ENCODE measurements around the gene FNBP1L. TPM values are rescaled to one million over a fixed set of nuclear protein-coding genes. Genes with fewer than 3 reads are reported as not detected.
"Not testable (repeated sequence)": the region's sequence is repeated elsewhere in the genome, so short reads cannot be mapped to it uniquely, and the experiment has no call there.

FNBP1L gene
- total RNA-seq, 1 donor from 2014 or later = 22.8 TPM

DNA sequence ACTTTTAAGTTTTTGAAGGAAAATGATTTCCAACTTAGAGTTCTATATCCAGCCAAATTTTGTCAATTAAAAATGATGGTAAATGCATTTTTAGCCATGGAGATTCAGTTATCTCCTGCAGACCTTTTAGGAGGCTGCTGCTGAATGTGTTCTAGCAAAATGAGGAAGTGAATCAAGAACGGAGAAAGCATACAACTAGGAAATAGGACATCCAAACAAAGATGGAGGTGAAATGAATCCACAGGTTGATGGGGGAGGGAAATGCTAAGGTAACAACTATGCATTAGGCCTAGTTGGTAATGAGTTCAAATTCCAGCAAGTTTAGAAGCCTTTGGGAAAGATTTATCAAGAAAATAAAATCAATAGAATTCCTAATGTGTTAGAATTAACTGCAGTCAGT is 80.5 kb downstream of the FNBP1L start:
- DNase-seq (ENCODE audit: low spot score) = no peak

- DNase-seq (ENCODE audit: low spot score) = no peak
These were observed 83.3 kb downstream of the FNBP1L start for GRCh38 chr1:93531193-93531592.

DNA sequence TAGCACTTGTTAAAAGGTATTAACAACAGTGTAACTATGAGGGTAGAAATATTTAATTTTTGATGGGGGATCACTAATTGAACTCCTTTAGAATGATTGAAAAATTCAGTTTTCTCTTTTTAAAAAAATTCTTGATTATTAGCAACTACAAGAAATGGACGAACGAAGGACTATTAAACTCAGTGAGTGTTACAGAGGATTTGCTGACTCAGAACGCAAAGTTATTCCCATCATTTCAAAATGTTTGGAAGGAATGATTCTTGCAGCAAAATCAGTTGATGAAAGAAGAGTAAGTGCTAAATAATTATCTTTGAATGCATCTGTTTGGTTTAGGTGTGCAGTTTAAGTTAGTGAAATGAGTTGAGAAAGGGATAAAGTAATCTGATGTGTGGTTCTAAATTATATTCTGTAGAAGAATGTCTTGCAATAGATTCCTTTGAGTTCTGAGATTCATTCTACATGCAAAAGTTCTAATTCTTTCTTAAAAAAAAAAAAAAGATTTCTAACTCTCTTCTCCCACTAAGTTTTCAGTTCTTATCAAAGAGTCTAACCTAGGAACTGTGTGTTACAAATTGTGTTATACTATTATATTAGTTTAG is 85.0 kb downstream of the FNBP1L start:
- no peak for DNase-seq (ENCODE audit: low spot score)

GRCh38 chr1:93533677-93534076 is 85.8 kb downstream of the FNBP1L start:
- DNase-seq (ENCODE audit: low spot score) = no peak

- DNase-seq (ENCODE audit: low spot score) = no peak
These were observed 89.5 kb downstream of the FNBP1L start for GRCh38 chr1:93537396-93537795.

DNA sequence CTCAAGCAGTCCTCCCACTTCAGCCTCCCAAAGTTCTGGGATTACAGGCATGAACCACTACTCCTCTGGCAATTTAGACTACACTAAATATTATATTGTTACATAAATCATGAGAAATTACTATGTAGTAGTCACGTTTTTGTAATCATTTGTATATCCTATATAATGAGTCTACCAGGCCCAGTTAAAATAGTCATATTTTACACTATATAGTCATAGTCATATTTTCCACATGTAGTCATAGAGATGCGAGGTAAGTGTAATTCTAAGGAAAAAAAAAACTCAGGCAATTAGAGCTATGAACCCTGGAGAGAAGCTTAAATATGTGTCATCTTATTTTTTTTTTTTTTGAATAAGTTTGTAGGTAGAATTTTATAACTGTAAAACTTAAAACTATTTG is 90.0 kb downstream of the FNBP1L start:
- DNase-seq (ENCODE audit: low spot score) = no peak

GRCh38 chr1:93541045-93541444 is 93.1 kb downstream of the FNBP1L start:
- DNase-seq (ENCODE audit: low spot score) = no peak

DNA sequence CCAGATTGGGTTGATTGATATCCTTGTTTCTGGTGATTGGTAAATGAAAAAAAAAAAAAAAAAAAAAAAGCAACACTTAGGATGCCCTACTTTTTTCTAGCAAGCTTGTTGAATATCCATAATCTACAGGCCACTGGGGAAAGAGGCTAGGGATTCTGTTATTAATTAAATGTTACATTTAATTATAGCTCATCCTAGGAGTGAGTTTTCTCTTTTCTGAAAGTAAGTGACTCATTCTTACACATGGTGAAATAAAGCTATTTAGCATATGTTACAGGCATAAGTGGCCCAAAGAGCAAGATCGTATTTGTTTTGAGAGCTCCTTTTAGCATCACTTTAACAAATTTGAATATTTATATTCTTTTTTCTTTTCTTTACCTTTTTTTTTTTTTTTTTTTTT is 94.5 kb downstream of the FNBP1L start:
- no peak for DNase-seq (ENCODE audit: low spot score)

GRCh38 chr1:93546162-93546863 is 98.4 kb downstream of the FNBP1L start:
- DNase-seq (ENCODE audit: low spot score) = no peak

- DNase-seq (ENCODE audit: low spot score) = no peak
These were observed 101.2 kb downstream of the FNBP1L start for GRCh38 chr1:93549131-93549530.

DNA sequence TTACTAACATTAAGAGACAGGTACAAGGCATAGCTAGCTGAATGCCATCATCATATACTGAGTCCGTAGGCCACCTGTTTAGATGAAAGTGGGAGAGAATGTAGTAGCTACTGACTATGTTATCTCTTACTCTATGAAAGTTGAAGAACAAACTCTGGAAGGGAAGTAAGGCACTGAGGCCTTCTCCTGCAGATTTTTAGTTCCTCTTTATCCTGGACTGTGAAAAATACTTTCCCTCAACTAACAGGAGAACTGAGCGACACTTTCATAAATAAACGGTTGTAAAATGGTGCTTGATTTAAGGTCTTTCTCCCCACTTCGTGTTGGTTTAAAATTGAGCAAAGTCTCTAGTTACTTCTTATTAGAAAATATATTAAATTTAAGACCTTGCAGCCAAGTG is 101.9 kb downstream of the FNBP1L start:
- no peak for DNase-seq (ENCODE audit: low spot score)

DNA sequence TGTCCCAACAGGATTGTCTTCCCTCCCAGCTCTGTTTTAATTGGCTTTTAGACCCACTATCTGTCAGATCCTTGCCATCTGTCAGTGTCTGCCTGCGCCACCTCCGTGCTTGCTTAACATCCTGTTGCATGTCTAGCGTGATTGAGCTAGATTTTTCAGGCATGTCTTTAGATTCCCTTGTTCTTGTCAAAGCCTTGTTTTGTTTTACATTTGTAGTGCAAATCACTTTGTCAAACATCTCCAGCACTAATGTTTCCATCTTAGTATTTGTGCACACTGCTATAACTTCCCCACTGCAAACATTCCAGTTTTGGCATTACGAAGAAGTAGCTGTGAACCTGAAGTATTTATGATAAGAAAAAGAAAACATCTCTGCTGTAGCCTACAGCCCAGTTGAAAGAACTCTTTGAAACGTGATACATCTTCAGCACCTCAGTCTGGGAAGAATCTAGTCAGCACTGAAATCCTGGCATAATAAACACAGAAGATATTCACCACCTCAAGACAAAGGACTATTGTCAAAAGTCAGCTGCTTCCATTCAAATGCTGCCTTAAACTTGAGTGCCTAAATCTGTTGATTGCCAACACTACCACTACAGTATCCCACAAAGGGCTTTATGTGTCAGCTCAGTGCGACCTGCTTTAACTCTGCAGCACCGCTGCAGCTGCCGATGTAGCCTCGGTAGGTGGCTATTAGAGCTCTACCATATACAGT is 105.0 kb downstream of the FNBP1L start:
- no peak for DNase-seq (ENCODE audit: low spot score)

DNA sequence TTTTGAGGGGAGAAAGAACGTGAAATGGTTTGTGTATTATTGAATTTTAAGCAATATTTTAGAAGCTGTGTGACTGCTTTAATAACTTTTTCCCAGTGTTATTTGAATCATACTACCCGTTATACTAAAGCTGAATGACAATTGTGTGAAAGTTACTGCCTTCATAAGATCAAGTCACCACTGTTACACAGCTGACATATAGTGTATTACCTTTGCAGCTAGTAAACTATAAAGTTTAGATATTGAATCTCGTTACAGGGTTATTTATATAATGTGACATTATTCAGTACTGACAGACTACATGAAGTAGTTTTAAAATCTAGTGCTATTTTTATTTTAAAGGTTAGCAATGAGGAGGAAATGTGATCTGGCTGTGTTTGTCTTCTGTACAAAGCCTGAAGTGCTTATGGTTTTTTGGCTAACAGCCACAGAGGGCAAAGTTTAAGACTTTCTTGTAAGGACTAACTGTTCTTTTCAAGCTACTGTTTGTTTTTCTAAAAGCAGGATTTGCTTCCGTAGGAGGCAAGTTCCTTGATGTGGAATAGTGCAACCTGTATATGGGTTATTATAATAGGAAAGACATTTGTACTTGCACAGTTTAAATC is 106.1 kb downstream of the FNBP1L start:
- DNase-seq (ENCODE audit: low spot score) = not testable (repeated sequence)

DNA sequence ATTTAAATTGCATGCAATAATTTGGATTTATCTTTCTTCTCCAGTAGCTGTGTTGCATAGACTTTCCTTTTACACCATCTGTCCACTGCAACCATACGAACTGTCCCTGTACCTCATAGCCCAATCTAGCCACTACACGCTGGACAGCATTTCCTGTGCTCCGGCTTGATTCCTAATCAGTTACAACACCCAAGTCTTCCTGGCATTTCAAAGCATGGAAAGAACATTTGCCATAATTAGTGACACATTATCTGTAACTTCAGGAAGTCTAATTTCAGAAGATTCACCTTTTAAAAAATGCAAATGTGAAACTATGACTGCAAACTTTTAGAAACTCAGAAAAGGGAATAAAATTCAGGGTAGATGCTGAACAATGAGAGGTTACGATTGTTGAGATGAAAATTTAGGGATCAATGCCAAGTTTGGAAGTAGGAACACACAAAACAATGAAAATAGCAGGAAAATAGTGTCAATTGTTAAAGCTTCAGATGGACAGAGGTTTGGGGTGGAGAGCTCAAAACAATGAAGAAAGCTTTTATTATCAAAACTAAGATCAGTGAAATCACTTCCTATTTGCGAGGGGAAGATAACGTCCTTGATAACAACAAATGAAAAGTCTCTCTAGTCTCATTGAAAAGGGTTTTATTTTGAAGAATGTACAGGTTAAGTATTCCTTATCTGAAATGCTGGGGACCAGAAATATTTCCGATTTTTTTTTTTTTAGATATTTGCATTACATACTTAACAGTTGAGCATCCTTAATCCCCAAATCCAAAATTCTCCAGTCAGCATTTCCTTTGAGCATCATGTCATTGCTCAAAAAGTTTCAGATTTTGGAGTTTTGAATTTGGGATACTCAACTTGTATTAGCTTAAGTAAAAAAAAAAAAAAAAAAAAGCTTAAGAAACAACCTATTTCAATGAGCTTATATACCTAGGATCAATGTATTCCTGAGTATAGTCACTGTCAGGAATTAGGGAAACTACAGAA is 107.3 kb downstream of the FNBP1L start:
- no peak for DNase-seq (ENCODE audit: low spot score)

DNA sequence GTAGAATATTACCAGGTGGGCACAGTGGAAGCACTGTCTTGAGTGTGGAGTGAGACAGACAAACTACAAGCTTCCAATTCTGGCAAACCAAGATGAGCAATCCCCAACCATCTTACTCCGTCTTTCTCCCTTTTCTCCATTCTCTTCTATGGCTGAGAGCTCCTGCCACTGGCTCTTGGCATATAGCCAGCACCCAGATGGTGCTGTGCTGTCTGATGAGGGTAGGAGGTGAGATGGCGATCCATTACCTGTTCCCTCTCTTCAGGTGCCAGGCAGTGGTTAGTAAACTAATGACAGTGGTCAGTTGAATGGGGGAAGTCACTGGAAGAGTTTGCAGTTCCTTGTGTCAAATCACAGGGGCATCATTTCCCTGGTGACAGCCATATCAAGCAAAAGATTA is 108.4 kb downstream of the FNBP1L start:
- no peak for DNase-seq (ENCODE audit: low spot score)

DNA sequence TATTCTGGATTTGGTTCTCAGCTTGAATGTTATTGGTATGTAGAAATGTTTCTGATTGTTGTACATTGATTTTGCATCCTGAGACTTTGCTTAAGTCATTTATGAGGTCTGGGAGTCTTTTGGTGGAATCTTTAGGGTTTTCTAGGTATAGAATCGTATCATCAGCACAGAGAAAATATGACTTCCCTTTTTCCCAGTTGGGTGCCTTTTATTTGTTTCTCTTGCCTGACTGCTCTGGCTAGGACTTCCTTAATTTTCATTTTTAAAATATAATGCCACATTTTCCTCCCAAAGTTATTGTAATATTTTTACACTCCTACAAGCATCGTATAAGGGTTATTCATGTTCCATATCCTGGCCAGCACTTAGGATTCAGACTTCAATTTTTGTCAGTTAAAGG is 111.1 kb downstream of the FNBP1L start:
- no peak for DNase-seq (ENCODE audit: low spot score)

GRCh38 chr1:93559695-93560094 is 111.8 kb downstream of the FNBP1L start:
- no peak for DNase-seq (ENCODE audit: low spot score)

DNA sequence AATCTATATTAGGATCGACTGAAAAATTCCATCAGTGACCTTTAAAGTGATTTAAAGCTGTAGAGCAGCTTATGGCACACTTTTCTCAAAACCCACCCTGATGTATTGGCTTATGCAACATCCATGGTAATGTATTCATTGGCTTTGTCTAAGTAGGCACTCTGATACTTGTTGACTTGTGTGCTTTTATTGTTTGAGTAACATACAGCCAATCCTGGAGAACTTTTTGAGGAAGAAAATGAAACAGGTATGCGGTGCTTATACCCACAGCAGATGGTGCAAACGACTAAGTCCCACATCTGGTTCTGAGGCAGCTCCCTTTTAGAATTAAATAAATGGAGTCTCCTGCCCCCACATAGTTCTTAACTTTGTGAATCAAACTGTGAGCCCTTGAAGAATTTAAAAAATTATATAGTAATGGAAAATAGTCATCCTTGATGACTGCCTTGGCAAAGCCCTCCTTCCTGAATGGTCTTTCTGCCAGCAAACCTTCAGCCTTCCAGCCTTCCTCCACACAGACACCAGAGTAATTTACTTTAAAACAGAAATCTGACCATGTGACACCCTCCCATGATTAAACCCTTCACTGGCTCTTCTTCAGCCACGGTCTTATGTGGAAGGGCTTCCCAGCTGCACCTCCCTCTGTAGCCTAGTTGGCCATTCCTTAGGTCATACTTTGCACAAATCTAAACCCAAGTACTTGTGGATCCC is 117.7 kb downstream of the FNBP1L start:
- no peak for DNase-seq (ENCODE audit: low spot score)

DNA sequence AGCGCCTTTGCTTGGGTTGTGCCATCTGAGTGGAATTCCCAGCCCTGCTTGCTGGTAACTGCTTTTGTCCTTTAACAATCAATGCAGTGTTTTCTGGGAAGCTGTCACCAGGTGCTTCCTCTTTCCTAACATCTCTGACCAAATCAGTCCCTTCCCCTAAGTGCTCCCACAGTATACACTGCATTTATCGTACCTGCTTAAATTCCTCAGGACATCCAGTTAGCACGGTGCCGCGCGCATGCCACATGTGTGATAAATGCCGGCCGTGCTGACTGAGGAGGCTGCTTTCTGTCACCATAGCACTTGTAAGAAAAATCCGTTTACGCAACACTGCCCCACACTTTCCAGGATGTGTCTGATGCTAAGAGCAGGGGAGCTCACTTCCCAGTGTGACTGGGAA is 118.3 kb downstream of the FNBP1L start:
- no peak for DNase-seq (ENCODE audit: low spot score)

DNA sequence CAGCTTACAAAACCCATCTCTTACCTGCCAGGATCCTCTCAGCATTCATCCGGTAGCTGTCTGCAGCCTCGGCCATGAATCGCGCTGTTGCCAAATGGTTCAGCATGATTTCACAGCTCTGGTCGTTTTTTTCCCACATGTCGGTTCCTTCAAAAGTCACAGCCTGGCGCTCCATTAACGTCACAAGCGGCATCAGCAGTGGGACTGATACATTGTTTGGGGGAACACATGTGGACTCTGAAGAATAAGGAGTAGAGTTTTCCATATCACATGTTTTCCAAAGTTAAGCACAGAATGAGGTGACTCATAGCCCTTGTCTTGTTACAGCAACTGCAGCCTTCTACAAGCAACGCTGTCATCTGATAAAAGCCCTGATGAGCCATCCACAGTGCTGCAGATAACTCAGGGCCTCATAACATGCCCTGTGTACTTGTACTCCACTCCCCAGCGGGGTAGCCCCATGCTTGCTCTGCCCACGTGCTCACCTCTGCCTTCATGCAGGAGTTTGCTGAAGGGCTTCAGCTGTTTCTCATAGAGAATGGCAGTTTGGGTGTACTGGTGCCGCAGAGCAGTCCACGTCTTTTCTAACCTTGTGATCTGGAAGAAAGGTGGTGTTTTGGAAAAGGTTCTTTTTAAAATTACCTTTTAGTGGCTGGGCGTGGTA is 119.5 kb downstream of the FNBP1L start:
- DNase-seq (ENCODE audit: low spot score) = no peak
